HG03354 (cell line): ENCODE data around the gene DYNC2LI1.
A peak's percentile ranks its signal among the peaks of the same experiment; 100 is the strongest.
"Not testable (repeated sequence)": the region's sequence is repeated elsewhere in the genome, so short reads cannot be mapped to it uniquely, and the experiment has no call there.

ENCODE experiments used
- ATAC-seq: cut with Tn5 transposase; IDR thresholded peaks from one replicate; pipeline ENCODE4 v1.9.1; 2021; ENCODE audit warnings: mild to moderate bottlenecking; ENCODE audit not compliant: unreplicated experiment, poor library complexity, severe bottlenecking

The DYNC2LI1 gene

DNA sequence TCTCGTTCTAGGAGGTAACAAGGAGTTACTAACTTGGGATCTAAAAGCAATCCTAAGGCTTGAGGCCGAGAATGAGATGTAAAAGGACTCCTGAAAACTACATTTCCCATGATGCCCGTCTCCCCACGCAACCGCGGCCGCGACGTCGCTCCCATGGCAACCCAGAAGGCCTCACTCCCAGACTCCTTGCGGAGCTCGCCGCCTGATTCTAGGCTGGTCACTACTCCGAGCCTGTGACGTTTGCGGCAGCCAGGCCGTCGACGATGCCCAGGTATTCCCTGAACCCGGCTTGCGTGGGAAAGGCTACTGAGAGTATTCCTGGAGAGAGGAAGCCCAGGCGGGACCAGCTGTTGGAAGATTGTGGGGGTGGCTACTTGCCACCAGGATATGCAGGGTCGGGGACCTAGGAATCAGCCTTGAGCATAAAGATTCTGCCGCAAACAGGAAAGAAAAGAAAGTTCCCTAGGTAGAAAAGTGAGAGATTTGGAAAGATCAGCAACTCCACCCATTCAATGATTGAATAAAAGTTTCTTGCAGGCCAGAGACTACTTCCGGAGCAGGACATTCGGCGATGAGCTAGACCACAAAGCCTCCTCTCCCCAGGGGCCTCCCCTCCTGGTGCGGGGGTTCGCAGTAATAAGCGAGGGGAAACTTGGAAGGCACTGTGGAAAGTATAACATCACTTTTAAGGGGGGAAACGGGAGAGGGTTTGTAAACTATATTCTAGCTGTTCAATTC is at the start of gene DYNC2LI1:
Gene DYNC2LI1 (plus strand): TSS at position 164 of the 738 bp plus-strand sequence. CDS start 100 bp downstream, at position 264.
- ATAC-seq = peak; percentile 99

DNA sequence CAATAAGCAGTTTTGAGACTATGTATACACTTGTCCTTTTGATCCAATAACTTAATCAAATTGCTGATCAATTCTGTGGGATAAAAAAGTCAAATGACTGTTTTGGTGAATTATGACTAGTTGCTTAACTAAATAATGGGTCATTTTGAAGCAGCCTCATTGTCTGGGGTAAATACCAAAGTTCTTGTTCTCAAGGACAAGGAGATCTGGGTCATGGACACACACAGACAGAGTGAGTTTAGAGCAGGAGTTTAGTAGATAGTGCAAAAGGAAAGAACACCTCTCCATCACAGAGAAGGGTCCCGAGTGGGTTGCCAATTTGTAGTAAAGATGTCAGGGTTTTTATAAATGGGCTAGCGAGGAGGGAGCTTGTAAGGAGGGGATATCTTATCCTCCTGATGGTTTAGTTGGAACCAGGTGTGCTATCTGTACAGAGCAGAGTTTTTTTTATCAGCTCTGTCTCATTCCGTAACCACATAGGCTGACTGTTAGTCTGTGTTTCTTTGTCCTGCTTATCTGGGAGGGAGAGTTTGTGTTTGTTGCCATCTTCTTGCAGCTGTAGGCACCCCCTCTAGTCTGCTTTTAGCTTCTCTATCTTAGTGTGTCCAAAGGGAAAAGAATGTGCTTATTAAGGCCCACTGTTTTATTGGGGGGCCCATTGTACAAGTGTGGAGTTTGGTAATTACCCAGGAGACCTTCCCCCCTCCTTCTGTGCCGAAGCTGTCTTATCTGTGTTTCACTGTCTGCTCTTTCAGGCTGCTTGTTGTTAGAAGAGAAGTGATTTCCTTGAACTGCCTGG is 48.9 kb upstream of the DYNC2LI1 start:
- no peak for ATAC-seq

DNA sequence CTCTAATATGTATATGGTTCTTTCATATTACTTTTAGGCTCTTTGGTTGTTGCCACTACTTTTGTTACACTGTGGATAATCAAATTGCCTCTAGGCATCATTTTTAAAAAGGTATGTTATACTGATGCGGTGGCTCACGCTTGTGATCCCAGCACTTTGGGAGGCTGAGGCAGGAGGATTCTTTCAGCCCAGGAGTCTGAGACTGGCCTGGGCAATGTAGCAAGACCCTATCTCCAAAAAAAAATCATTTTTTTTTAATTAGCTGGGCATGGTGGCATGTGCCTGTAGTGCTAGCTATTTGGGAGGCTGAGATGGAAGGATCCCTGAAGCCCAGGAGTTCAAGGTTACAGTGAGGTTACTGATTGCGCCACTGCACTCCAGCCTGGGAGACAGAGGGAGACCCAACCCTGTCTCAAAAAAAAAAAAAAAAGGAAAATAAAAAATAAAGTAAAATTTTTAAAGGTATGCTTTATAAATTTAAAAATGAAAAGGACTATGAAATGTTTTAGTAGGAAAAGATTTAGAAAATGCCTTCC is 48.1 kb upstream of the DYNC2LI1 start:
- no peak for ATAC-seq

DNA sequence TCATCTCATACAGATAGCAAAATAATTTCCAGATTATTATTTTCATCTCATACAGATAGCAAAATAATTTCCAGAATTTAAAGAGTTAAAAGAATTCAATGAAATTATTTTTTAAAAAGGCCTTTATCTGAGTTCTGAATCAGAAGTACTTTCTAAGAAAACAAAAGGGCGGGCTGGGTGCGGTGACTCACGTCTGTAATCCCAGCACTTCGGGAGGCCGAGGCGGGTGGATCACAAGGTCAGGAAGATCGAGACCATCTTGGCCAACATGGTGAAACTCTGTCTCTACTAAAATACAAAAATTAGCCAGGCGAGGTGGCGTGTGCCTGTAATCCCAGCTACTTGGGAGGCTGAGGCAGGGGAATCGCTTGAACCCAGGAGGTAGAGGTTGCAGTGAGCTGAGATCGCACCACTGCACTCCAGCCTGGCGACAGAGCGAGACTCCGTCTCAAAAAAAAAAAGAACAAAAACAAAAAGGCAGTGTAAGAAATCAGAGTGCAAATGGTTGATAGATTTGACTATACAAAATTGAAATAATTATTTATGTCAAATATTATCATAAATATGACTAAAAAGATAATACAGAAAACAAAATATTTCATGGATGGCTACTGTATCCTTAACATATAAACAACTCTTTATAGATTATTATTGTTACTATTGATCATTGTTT is 46.7 kb upstream of the DYNC2LI1 start:
- ATAC-seq = not testable (repeated sequence)

DNA sequence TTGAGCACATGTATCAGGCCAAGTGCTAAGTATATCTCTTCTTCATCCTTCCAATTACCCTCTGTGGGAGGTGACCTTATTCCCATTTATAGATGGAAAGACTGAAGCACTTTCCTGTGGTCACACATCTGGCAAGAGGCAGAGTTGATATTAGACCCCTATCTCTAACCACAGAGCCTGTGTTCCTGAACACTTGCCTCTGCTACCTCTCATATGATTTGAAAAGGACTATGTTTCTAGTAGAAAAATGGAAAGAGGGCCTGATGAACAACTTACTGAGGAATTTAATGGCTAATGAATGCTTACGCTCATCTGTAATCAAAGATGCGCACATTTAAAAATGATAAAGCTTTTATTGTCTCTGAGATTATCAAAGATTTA is 46.2 kb upstream of the DYNC2LI1 start:
- no peak for ATAC-seq

DNA sequence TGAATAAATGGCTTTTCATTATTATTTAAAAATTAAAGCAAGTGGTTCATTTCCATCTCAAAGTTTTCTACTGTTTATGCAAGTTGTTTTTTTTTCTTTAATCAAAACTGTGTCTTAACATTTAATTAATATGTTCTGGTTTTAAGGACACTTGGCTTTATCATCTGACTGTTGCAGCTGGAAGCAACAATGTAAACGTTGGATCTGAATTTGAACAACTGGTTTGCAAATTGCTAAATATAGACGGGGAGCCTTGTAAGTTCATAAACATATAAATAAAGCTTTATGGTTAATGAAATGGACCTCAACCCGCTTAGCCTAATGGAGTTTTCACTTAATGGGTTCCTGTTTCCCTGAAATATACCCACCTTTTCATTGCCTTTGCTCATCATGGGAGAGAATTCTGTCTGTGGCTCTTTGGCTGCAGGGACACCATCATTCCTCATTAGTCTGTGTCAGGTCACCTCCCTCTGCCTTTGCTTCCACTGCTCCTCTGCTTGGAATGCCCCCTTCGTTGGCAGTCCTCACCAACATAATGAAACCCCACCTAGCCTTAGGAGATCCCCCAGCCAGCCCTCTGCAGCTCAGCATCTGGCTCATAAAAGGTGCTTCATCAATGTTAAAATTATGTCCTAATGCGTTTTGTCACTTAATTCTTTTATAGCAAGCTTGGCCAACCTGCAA is 44.2 kb upstream of the DYNC2LI1 start:
- no peak for ATAC-seq

DNA sequence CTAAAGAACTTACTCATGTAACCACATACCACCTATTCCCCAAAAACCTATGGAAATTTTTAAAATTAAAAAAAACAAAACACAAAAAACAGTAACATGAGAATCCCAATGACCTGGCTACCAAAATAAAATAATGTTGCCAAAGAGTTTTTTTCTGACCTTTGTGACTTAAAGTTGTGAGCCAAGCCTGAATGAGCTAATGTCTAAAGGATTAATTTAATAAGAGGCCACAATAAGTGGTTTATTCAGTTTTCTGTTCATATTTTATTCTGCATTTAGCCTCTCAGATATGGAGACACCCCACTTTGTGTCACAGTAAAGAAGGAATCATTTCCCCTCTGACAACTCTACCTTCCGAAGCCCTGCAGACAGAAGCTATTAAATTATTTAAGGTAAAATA is 42.6 kb upstream of the DYNC2LI1 start:
- ATAC-seq = no peak

DNA sequence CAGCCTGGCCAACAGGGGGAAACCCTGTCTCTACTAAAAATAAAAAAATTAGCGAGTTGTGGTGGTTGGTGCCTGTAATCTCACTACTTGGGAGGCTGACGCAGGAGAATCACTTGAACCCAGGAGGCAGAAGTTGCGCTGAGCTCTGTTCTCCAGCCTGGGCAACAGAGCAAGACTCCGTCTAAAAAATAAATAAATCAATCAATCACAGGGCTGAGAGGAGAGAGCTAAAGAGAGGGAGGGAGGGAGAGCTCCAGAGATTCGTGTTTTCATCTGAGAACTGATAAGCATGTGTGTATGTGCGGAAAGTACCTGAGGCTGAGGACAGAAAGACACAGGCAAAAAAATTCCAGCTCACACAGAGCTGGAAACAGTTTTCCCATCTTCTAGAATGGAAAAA is 37.2 kb upstream of the DYNC2LI1 start:
- no peak for ATAC-seq

DNA sequence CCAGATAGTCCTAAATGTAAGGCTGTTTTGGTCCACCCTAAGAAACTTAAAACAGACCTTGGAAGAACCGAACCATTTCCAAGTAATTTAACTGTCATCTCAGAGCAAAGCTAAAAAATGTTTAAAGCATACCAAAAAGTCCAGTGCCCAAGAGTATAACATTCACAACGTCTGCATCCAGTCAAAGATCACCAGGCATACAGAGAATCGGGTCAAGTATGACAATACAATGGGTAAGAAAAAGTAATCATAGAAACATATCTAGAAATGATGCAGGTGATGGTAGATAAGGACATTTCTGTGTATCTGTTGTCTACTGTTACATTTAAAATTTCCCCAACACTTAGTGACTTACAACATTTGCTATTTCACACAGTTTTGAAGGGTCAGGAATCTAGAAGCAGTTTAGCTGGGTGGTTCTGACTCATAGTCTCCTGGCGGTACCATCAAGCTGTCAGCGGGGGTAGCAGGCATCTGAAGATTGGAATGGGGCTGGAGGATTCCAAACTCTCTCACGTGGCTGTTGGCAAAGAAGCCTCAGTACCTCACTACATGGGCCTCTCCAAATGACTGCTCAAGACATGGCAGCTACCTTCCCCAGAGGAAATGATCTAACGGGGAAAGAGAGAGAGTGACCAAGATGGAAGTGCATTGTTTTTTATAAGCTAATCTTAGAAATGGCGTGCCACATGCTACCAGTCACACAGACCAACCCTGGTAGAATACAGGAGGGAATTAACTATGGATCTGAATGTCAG is 36.6 kb upstream of the DYNC2LI1 start:
- no peak for ATAC-seq

DNA sequence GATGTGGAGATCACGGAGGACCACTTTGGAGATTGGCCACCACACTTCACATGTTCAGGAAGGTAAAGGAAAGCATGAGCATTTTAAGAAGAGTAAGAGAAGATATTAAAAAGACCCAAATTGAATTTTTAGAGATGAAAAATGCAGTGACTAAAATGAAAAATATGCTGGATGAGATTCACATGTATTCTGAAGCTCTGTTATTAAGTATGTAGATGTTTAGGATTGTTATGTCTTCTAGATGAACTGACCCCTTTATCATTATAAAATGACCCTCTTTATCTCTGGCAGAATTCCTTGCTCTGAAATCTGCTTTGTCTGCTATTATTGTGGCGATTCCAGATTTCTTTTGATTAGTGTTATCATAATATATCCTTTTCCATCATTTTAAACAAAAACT is 36.0 kb upstream of the DYNC2LI1 start:
- no peak for ATAC-seq

DNA sequence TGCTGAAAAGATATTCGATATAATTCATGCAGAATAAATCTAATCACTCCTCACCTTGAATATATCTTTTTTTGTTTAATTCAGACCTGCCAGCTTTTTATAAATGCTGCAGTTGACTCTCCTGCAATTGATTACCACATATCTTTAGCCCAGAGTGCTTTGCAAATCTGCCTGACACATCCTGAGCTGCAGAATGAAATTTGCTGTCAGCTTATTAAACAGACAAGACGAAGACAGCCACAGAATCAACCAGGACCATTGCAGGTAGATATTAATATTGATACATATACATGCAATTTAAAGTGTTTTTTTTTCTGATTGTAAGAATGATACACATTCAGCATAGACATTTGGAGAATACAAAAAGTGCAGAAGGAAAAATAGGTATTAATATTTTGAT is 35.6 kb upstream of the DYNC2LI1 start:
- ATAC-seq = no peak

DNA sequence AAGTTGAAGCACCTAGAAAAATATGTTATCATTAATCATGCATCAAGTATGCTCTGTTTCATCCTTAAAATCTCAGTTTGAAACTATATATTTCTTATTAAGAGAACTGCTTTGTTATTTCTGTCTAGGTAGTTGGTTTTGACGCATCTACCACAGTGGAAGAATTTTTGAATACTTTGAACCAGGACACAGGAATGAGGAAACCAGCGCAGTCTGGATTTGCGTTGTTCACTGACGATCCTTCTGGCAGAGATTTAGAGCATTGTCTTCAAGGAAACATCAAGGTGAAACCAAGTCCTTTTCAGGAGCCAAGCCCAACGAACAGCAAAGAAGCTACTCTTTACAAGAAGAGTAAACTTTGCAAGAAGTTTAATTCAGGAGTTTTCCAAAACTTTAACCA is 30.1 kb upstream of the DYNC2LI1 start:
- ATAC-seq = no peak

DNA sequence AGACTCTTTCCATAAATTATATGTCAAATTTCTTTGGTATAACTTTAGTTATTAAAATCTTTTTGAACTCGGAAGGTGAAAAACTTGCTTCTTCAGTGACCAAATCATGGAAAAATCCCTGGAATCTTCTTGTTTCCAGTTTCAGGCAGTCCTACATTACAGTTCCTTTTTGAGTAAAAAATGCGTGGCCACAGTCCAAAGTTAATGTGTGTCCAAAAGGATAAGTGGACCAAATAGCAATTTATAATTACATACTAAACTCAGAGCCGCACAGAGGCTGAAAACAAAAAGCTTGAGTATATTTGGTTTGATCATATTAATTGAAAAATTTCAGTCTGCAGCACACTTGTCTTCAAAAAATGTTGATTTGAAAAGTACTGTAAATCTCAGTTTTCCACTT is 28.4 kb upstream of the DYNC2LI1 start:
- ATAC-seq = no peak

DNA sequence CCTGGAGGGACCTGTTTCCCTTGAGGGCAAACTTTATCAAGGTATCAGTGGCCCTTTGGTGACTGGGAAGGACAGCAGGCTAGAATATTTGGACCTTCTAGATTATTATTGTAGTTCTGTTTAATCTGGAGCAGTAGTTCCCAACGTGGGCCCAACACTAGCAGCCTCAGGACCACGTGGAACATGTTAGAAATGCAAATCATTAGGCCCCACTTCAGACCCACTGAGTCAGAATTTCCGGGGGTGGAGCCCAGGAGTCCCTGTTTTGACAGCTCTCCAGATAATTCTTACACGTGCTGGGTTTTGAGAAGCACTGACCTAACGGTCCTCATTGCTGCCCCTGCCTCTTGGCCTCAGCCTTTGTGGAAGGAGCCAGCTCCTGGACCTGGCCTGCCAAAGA is 25.5 kb upstream of the DYNC2LI1 start:
- ATAC-seq = no peak

DNA sequence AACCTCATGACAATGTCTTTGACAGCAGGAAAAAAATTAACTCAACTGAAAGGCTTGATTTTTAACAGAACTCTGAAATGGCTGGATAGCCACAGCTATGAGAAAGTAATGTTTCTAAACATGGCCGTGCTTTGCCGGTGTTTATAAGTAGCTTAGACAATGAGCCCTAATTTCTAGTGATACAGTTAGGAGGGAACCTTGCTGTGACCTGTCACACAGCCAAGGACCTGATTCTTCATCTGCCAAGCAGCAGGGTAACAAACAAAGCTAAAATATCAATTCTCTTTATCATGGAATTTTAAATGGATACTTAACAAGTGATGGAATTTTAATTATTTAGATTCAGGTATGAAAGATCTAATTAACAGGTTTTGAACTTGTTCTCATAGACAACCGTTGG is 24.3 kb upstream of the DYNC2LI1 start:
- no peak for ATAC-seq

DNA sequence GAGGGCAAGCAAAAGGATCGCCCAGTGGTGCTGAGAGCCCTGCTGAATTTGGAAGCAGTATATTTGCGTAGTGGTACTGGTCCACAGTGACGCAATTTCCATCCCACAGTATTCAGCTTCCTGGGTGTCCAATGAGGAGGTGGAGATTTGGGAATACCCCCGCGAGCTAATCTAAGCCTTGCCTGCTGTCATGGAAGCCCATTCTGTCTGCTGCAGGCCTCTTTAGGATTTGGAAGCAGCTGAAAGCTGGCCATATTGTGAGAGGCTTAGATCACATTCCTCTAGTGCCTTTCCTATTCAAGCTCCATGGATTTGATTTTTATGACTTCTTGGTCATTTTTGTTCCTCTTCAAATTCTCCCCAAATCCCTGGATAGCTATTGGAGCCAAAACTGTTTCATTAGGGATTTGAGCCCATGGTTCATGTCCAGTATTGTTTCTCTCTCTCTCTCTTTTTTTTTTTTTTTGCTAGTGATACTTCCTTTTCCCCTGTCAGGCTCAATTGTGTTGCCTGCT is 22.3 kb upstream of the DYNC2LI1 start:
- ATAC-seq = no peak

DNA sequence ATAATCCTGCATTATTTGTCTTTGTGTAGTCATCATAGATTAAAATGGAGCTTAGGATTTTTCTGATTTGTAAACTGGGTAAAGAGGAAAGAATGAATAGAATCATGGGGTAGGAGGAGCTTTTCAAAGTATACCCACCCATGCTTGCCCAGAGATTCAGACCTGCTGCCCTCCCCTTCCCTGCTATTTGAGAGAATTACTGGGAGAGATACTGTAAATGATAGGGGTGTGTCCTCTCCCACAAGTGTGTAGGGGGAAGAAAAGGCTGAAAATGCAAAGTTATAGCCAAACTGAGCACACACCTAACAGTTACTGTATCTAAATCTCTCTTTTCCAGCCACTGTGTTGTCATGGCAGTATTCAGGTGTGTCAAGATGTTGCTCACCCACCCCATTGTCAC is 21.5 kb upstream of the DYNC2LI1 start:
- no peak for ATAC-seq

DNA sequence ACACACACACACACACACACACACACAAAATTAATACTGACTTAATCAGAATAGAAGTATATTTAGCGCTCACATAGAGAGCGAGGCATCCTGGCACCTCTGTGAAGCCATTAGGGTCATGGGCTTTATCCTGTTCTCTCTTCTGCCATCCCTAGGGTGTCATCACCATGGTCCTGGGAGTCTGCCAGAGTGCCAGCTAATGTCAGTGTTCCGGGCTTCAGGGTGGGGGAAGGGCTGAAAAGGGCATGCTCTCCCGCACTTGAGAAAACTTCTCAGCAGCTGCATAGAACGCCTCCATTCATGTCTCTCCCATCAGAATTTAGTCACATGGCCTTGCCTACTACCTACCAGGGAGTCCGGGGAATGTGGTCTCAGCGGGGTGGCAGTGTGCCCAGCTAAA is 19.7 kb upstream of the DYNC2LI1 start:
- ATAC-seq = no peak

DNA sequence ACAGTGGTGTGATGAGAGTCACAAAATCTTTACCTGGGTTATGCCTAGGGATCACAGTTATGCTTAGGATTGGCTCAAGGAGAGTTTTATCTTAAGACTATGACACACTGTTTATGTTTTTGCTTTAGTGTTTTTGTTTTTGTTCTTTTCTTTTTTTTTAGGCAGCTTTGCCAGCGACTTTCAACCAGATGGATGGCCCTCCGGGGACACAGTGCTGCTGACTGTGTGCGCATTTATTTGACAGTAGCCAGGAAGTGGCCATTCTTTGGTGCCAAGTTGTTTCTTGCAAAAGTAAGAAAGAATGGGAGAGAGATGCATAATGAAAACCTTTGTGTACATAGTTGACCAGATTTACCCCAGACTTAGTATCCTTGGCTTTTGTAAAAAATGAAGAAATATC is 15.1 kb upstream of the DYNC2LI1 start:
- no peak for ATAC-seq
